Ascending aorta (tissue), 2 donors: Measurements from ENCODE around the gene PSG3. TPM values are rescaled to one million over a fixed set of nuclear protein-coding genes. Genes with fewer than 3 reads are reported as not detected.
A peak's percentile ranks its signal among the peaks of the same experiment; 100 is the strongest.
"Not testable (repeated sequence)": the region's sequence is repeated elsewhere in the genome, so short reads cannot be mapped to it uniquely, and the experiment has no call there.

Experiments used
- DNase-seq, 2 donors: peaks; one replicate each; pipeline ENCODE4 v3.0.0-alpha.2; 2019; ENCODE audit warnings: low spot score in 2 of 2
- H3K27ac ChIP-seq, 2 donors: fragments of 200-600 bp; sonication (generic); one replicate each; pipeline ENCODE4 v1.5.1; 2016 to 2017; ENCODE audit warnings: mild to moderate bottlenecking in 1 of 2
- H3K27me3 ChIP-seq: fragments of 200-600 bp; sonication (generic); one replicate; pipeline ENCODE4 v1.5.1; 2017
- H3K36me3 ChIP-seq, 2 donors: fragments of 200-600 bp; sonication (generic); one replicate each; pipeline ENCODE4 v1.5.1; 2016
- H3K4me1 ChIP-seq, 2 donors: fragments of 200-600 bp; sonication (generic); one replicate each; pipeline ENCODE4 v1.5.1; 2016 to 2017; ENCODE audit warnings: mild to moderate bottlenecking in 1 of 2
- H3K4me3 ChIP-seq, 2 donors: fragments of 200-600 bp; sonication (generic); one replicate each; pipeline ENCODE4 v1.5.1; 2016 to 2017; ENCODE audit warnings: mild to moderate bottlenecking in 1 of 2
- H3K9me3 ChIP-seq, 2 donors: fragments of 200-600 bp; sonication (generic); one replicate each; pipeline ENCODE4 v1.5.1; 2016
- CTCF ChIP-seq, 3 experiments: fragments of 200-600 bp in 2 of 3; fragments of 450-650 bp in 1 of 3; sonication (generic) in 2 of 3; IDR thresholded peaks; one replicate each; pipeline ENCODE4 v1.5.1; 2016 to 2019; ENCODE audit warnings: antibody characterized with exemption in 3 of 3, mild to moderate bottlenecking in 1 of 3, moderate library complexity in 1 of 3
- intact Hi-C: fragments of 100-400 bp; cut with DNase I; formaldehyde crosslinking; loops from one replicate; pipeline ENCODE4 v1.15.1; 2023
- total RNA-seq: library from RNA; depleted of rRNA; stranded (reverse); fragments of >200 nt; gene quantifications from one replicate; pipeline ENCODE4 v1.1.0, GENCODE V29; 2016

Gene PSG3
- not detected for total RNA-seq

DNA sequence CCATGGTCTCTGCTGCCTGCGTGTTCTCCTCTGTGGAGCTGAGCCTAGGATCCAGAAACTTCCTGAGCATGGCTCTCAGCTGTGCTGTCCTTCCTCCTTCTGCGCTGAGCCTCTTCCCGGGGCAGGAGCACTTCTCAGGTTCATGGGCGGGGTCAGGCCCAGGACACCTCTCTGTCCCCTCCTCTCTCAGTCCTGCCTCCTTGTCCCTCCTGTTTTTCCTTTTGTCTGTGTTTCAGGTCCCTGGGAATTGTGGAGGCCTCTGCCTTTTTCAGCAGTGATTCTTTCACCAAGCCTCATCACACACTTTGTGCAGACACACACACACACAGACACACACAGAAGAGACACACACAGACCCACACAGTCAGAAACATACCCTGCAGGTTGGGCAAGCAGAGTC, at the start of gene PSG3:
TSS of gene PSG3 (minus strand) at position 101 of the 400 bp plus-strand sequence. CDS start at position 4, 97 bp downstream.
- H3K4me3 ChIP-seq, DNase-seq, intact Hi-C loops: not testable (repeated sequence)

DNA sequence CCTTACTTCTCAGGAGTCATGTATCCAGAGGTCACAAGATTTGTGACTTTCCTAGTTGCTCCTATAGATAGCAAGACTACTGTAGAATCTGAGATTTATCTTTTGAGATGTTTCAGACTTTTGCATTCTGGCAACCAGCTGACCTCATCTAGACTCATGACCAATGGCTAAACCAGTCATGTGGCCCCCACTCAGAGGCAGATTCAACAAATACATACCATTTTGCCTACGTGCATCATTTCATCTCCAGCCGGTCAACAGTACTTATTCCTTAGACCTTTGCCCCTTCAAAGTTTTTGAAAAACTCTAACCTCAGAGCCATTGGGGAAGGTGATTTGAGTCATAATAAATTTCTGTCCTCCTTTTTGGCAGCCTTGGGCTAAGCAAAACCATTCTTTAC, 48.5 kb upstream of the PSG3 start:
- intact Hi-C loops, H3K4me3 ChIP-seq, DNase-seq, H3K36me3 ChIP-seq, H3K27me3 ChIP-seq, H3K4me1 ChIP-seq, H3K27ac ChIP-seq, H3K9me3 ChIP-seq: not testable (repeated sequence)

More for the DNA sequence above, at the start of gene PSG3:
- H3K36me3 ChIP-seq, H3K27me3 ChIP-seq, H3K9me3 ChIP-seq, H3K27ac ChIP-seq, H3K4me1 ChIP-seq: not testable (repeated sequence)

GRCh38 chr19:42787766-42788165, 47.5 kb upstream of the PSG3 start:
- H3K4me1 ChIP-seq, H3K9me3 ChIP-seq, DNase-seq, H3K27ac ChIP-seq, H3K36me3 ChIP-seq, H3K4me3 ChIP-seq, H3K27me3 ChIP-seq, intact Hi-C loops: not testable (repeated sequence)

- not testable (repeated sequence) for DNase-seq
Observed at GRCh38 chr19:42776750-42777612, 36.7 kb upstream of the PSG3 start.

GRCh38 chr19:42774510-42775158, 34.4 kb upstream of the PSG3 start:
- DNase-seq, H3K27ac ChIP-seq, H3K27me3 ChIP-seq, intact Hi-C loops, H3K4me3 ChIP-seq, H3K36me3 ChIP-seq, H3K9me3 ChIP-seq, H3K4me1 ChIP-seq: not testable (repeated sequence)

More at GRCh38 chr19:42776750-42777612, 36.7 kb upstream of the PSG3 start:
- H3K4me1 ChIP-seq, H3K9me3 ChIP-seq, intact Hi-C loops, H3K4me3 ChIP-seq, H3K27me3 ChIP-seq, H3K36me3 ChIP-seq, H3K27ac ChIP-seq: not testable (repeated sequence)
- peak in 2 of 3 experiments; percentile 37 to 63 for TF ChIP-seq CTCF (IDR thresholded peaks at IDR 0.05)

DNA sequence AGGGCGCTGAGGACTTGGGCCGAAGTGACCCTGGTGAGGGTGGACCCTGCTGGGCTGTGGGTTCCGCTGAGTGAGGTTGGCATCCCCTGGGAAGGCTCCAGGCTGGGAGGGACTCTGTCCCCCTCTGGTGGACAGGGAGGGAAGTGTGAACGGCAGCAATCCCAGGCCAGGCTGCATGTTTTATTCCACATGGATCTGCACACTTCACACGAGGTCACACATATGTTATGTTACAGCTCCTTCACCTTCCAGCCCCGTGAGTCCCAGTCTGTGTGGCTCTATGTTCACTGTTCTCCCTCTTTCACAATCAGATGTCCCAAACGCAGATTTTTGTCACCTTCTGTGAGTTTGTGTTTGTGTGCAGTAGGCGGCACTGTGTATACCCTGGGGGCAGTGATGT, 27.0 kb upstream of the PSG3 start:
- H3K4me1 ChIP-seq, intact Hi-C loops, H3K27me3 ChIP-seq, DNase-seq, H3K27ac ChIP-seq, H3K4me3 ChIP-seq, H3K9me3 ChIP-seq, H3K36me3 ChIP-seq: not testable (repeated sequence)

DNA sequence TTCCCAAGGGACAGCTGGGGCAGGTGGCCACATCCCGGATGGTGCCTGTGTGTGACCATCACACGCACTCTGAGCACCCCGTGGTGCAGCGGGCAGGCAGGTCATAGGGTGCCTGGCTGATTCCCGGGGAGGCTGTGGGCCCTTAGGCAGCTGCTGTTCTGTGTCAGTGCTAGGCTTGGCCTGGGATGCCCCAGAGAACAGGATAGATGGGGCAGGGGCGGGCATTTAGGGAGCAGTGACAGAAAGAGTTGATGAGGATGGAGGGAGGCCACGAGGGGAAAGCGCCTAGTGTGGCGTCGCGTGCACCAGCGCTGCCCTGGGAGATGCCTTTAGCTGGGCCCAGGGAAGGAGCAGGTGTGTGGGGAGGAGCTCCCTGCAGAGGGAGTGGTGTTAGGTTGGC, 26.6 kb upstream of the PSG3 start:
- H3K9me3 ChIP-seq, DNase-seq, H3K4me3 ChIP-seq, H3K4me1 ChIP-seq, intact Hi-C loops, H3K36me3 ChIP-seq, H3K27me3 ChIP-seq, H3K27ac ChIP-seq: not testable (repeated sequence)

GRCh38 chr19:42764836-42765235, 24.6 kb upstream of the PSG3 start:
- DNase-seq: no peak
- Histone ChIP-seq H3K27me3 (no peaks in the 10 kb centered on the region), H3K27ac (no peak overlapping the region), H3K36me3 (no peaks in the 10 kb centered on the region), H3K9me3 (no peaks in the 10 kb centered on the region), H3K4me3 (no peak overlapping the region), H3K4me1 (no peaks in the 10 kb centered on the region)
- intact Hi-C loops: no loop called here
- TF ChIP-seq CTCF (IDR thresholded peaks at IDR 0.05): no peak
